Endothelial cell (in vitro differentiated cells): Measurements from ENCODE around the gene CDC42BPA. TPM values are rescaled to one million over a fixed set of nuclear protein-coding genes. Genes with fewer than 3 reads are reported as not detected.

Experiments used
- DNase-seq: peaks from one replicate; pipeline ENCODE4 v3.0.0; 2021; ENCODE audit warnings: low spot score
- H3K27ac Mint-ChIP-seq: one replicate; pipeline ENCODE4 v1.8.0; 2021; ENCODE audit warnings: mixed read lengths, inconsistent platforms; ENCODE audit not compliant: unreplicated experiment
- H3K27me3 Mint-ChIP-seq: one replicate; pipeline ENCODE4 v1.8.0; 2021; ENCODE audit warnings: mild to moderate bottlenecking, moderate library complexity, mixed read lengths, inconsistent platforms; ENCODE audit not compliant: unreplicated experiment
- H3K36me3 Mint-ChIP-seq: one replicate; pipeline ENCODE4 v1.8.0; 2021; ENCODE audit warnings: mild to moderate bottlenecking, low read depth, mixed read lengths, inconsistent platforms; ENCODE audit not compliant: unreplicated experiment
- H3K4me1 Mint-ChIP-seq: one replicate; pipeline ENCODE4 v1.8.0; 2021; ENCODE audit warnings: mild to moderate bottlenecking, mixed read lengths, inconsistent platforms; ENCODE audit not compliant: unreplicated experiment
- H3K4me3 Mint-ChIP-seq: one replicate; pipeline ENCODE4 v1.8.0; 2021; ENCODE audit warnings: mild to moderate bottlenecking, mixed read lengths, inconsistent platforms; ENCODE audit not compliant: unreplicated experiment
- H3K9me3 Mint-ChIP-seq: one replicate; pipeline ENCODE4 v1.8.0; 2021; ENCODE audit warnings: mixed read lengths, inconsistent platforms; ENCODE audit not compliant: unreplicated experiment
- total RNA-seq: library from RNA; stranded (reverse); fragmentation: NEBNext Ultra II Directional; extraction: Animal tissue kit (Norgen Biotek cat#: 25700); gene quantifications from one replicate; pipeline ENCODE4 v1.2.1, GENCODE V29; 2021; ENCODE audit not compliant: unreplicated experiment
- TF ChIP-seq, protein P1 (sequence below): fragments of 200-600 bp; sonication (generic); IDR thresholded peaks from one replicate; pipeline ENCODE4 v1.5.0; 2021; ENCODE audit warnings: antibody characterized with exemption; ENCODE audit not compliant: unreplicated experiment

CDC42BPA gene
- total RNA-seq, 1 donor from 2014 or later = 41.4 TPM

DNA sequence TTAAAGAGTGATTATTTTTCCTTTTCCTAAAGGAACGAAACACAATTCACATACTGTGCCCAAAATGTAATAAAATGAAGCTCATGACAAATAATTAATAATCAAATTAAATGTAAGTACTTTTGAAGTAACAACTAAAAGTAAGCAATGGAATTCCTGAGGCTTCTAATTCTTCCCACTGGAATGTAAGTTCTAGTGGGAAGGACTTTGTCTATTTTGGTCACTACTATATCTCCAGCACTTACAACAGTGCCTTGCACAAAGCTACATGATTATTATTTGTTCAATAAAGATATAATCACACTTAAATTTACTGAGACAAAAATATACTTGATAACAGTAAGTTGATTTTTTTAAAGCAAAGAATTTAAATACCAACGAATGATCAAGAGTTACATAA lies 249.4 kb downstream of the CDC42BPA start:
- no peaks in the 10 kb centered on the region for H3K4me1 Mint-ChIP-seq
- no peaks in the 10 kb centered on the region for H3K9me3 Mint-ChIP-seq
- H3K4me3 Mint-ChIP-seq = no peak overlapping the region
- no peak overlapping the region for H3K27ac Mint-ChIP-seq
- TF ChIP-seq, protein P1, sequence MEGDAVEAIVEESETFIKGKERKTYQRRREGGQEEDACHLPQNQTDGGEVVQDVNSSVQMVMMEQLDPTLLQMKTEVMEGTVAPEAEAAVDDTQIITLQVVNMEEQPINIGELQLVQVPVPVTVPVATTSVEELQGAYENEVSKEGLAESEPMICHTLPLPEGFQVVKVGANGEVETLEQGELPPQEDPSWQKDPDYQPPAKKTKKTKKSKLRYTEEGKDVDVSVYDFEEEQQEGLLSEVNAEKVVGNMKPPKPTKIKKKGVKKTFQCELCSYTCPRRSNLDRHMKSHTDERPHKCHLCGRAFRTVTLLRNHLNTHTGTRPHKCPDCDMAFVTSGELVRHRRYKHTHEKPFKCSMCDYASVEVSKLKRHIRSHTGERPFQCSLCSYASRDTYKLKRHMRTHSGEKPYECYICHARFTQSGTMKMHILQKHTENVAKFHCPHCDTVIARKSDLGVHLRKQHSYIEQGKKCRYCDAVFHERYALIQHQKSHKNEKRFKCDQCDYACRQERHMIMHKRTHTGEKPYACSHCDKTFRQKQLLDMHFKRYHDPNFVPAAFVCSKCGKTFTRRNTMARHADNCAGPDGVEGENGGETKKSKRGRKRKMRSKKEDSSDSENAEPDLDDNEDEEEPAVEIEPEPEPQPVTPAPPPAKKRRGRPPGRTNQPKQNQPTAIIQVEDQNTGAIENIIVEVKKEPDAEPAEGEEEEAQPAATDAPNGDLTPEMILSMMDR = no peak
- DNase-seq = no peak
- peaks cover 3% of the 10 kb centered on the region for H3K36me3 Mint-ChIP-seq
- no peaks in the 10 kb centered on the region for H3K27me3 Mint-ChIP-seq

DNA sequence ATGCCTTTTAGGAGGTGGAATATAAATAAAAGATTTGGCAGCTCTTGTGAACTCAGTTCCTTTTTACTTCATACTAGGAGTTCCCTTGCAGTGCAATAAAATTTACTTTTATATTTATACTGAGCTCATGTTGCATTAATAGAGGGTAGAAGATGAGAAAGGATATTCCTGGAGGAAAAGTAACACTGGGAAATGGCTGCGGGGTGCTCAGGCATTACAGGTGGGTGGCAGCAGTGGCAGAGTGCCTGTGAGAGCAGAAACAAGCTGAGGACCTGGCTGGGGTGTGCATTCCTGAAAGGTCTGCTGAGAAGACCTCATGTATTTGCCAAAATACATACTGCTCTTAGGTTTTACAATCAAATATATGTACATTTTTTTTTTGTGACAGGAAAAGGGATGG lies 251.3 kb downstream of the CDC42BPA start:
- Mint-ChIP-seq H3K27ac (no peak overlapping the region), H3K4me1 (peaks cover 2% of the 10 kb centered on the region)

DNA sequence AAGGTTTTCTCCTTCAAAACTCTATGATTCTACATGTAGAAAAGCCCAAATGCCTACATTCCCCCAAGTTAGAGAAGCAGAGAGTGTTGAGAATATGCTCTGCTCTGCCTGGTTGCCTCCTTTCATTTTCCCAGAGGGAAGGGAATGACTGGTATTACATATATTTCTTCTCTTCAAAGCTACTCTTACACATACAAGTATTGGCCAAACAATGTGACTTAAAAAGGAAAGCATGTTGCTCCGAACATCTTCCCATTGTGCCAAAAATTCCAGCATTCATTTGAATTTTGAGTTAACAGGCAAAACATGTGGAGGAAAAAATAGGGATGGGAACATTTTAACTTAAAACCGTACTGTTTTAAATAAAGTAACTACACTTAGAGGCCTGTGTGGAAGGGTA lies 253.0 kb downstream of the CDC42BPA start:
- H3K36me3 Mint-ChIP-seq = peaks cover 8% of the 10 kb centered on the region
- TF ChIP-seq, protein P1 = no peak
- no peak overlapping the region for H3K27ac Mint-ChIP-seq
- peaks cover 2% of the 10 kb centered on the region for H3K4me1 Mint-ChIP-seq
- no peak for DNase-seq
- H3K4me3 Mint-ChIP-seq = no peak overlapping the region
- no peaks in the 10 kb centered on the region for H3K9me3 Mint-ChIP-seq
- H3K27me3 Mint-ChIP-seq = no peaks in the 10 kb centered on the region

More for the DNA sequence above, 251.3 kb downstream of the CDC42BPA start:
- TF ChIP-seq, protein P1 = no peak
- H3K9me3 Mint-ChIP-seq = no peaks in the 10 kb centered on the region
- DNase-seq = no peak
- no peaks in the 10 kb centered on the region for H3K27me3 Mint-ChIP-seq
- H3K36me3 Mint-ChIP-seq = peaks cover 6% of the 10 kb centered on the region
- H3K4me3 Mint-ChIP-seq = no peak overlapping the region

DNA sequence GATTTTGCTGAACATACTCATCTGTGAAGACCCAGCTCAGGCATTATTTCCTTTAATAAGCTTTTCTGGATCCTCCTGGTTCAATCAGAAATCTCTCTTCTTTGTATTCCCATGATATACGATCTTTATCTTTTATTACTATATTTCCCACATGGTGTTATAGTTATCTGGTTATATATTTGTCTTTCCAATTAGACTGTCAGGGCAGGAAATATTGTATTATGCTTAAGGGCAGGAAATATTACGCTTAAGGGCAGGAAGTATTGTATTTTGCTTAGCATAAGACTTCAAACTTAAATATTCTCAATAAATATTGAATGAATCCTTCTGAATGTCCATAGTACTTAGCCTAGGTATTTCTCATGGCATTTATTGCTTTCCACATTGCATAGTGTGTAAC lies 256.0 kb downstream of the CDC42BPA start:
- no peak for DNase-seq
- Mint-ChIP-seq H3K36me3 (peaks cover 14% of the 10 kb centered on the region), H3K27ac (no peak overlapping the region), H3K4me3 (no peak overlapping the region), H3K4me1 (peaks cover 2% of the 10 kb centered on the region), H3K9me3 (no peaks in the 10 kb centered on the region), H3K27me3 (no peaks in the 10 kb centered on the region)
- TF ChIP-seq, protein P1 = no peak

DNA sequence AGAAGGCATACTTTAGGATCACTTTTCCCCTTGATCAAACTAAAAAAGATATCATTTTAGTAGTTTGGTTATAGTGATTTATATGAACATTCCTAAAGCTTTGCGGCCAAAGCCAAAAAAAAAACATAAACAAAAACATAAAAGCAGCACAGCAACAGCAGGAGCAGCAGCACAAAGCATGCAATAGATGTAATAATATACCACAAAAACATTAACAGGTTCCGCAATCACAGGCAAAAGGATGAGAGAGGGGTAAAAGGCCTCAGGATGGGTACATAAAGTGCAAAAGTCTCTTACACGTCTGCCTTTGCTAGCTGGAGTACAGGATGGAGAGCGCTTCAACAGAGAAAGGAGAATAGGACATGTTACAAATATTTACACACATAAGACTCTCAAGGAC lies 259.2 kb downstream of the CDC42BPA start:
- TF ChIP-seq, protein P1 = no peak
- peaks cover 2% of the 10 kb centered on the region for H3K4me1 Mint-ChIP-seq
- no peak overlapping the region for H3K4me3 Mint-ChIP-seq
- no peak overlapping the region for H3K27ac Mint-ChIP-seq
- H3K27me3 Mint-ChIP-seq = no peaks in the 10 kb centered on the region
- H3K9me3 Mint-ChIP-seq = no peaks in the 10 kb centered on the region
- H3K36me3 Mint-ChIP-seq = peaks cover 11% of the 10 kb centered on the region
- no peak for DNase-seq
